ENCODE data around the gene AP4M1. TPM values are rescaled to one million over a fixed set of nuclear protein-coding genes. Genes with fewer than 3 reads are reported as not detected.
A peak's percentile ranks its signal among the peaks of the same experiment; 100 is the strongest.

Gene AP4M1
- total RNA-seq, 1 donor from 2014 or later: 22.6 TPM

GRCh38 chr7:100069991-100070390 is 31.5 kb upstream of the AP4M1 start:
- Mint-ChIP-seq H3K4me1 (peaks cover 5% of the 10 kb centered on the region), H3K27me3 (ENCODE audit: low read depth) (no peaks in the 10 kb centered on the region), H3K27ac (ENCODE audit: unreplicated experiment) (no peak overlapping the region), H3K36me3 (ENCODE audit: low read depth) (peaks cover 70% of the 10 kb centered on the region), H3K4me3 (peak overlapping the region; percentile 23), H3K9me3 (peaks cover 25% of the 10 kb centered on the region)
- TF ChIP-seq, protein P1, sequence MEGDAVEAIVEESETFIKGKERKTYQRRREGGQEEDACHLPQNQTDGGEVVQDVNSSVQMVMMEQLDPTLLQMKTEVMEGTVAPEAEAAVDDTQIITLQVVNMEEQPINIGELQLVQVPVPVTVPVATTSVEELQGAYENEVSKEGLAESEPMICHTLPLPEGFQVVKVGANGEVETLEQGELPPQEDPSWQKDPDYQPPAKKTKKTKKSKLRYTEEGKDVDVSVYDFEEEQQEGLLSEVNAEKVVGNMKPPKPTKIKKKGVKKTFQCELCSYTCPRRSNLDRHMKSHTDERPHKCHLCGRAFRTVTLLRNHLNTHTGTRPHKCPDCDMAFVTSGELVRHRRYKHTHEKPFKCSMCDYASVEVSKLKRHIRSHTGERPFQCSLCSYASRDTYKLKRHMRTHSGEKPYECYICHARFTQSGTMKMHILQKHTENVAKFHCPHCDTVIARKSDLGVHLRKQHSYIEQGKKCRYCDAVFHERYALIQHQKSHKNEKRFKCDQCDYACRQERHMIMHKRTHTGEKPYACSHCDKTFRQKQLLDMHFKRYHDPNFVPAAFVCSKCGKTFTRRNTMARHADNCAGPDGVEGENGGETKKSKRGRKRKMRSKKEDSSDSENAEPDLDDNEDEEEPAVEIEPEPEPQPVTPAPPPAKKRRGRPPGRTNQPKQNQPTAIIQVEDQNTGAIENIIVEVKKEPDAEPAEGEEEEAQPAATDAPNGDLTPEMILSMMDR (conservative IDR thresholded peaks at IDR 0.05): no peak
- no peak for DNase-seq (ENCODE audit: low read depth, low spot score)

GRCh38 chr7:100071018-100071723 is 30.3 kb upstream of the AP4M1 start:
- Mint-ChIP-seq H3K9me3 (peaks cover 25% of the 10 kb centered on the region), H3K27me3 (ENCODE audit: low read depth) (no peaks in the 10 kb centered on the region), H3K4me1 (no peaks in the 10 kb centered on the region), H3K36me3 (ENCODE audit: low read depth) (peaks cover 75% of the 10 kb centered on the region), H3K27ac (ENCODE audit: unreplicated experiment) (no peak overlapping the region), H3K4me3 (peak overlapping the region; percentile 22)
- TF ChIP-seq, protein P1 (conservative IDR thresholded peaks at IDR 0.05): no peak
- DNase-seq (ENCODE audit: low read depth, low spot score): no peak

- Mint-ChIP-seq H3K9me3 (peaks cover 28% of the 10 kb centered on the region), H3K27me3 (ENCODE audit: low read depth) (no peaks in the 10 kb centered on the region), H3K27ac (ENCODE audit: unreplicated experiment) (no peak overlapping the region), H3K4me1 (peaks cover 4% of the 10 kb centered on the region), H3K36me3 (ENCODE audit: low read depth) (peaks cover 83% of the 10 kb centered on the region), H3K4me3 (peak overlapping the region; percentile 8)
- TF ChIP-seq, protein P1 (conservative IDR thresholded peaks at IDR 0.05): no peak
- no peak for DNase-seq (ENCODE audit: low read depth, low spot score)
Measured at GRCh38 chr7:100072462-100072861, 29.0 kb upstream of the AP4M1 start.

DNA sequence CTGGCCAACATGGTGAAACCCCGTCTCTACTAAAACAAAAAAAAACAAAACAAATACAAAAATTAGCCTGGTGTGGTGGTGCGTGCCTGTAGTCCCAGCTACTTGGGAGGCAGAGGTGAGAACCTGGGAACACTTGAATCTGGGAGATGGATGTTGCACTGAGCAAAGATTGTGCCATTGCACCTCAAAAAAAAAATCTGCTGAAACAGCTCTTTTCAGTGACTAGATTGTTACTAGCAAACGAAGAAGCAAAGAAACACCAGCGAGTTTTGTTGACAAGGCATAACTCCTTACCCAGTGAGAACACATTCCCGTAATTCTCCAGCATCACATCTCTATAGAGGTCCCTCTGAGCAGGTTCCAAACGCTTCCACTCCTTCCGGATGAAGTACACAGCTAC is 26.6 kb upstream of the AP4M1 start:
- Mint-ChIP-seq H3K27ac (ENCODE audit: unreplicated experiment) (no peak overlapping the region), H3K9me3 (peaks cover 25% of the 10 kb centered on the region), H3K4me1 (peaks cover 18% of the 10 kb centered on the region), H3K27me3 (ENCODE audit: low read depth) (peaks cover 3% of the 10 kb centered on the region), H3K4me3 (peak overlapping the region; percentile 2), H3K36me3 (ENCODE audit: low read depth) (peaks cover 84% of the 10 kb centered on the region)
- TF ChIP-seq, protein P1 (conservative IDR thresholded peaks at IDR 0.05): no peak
- no peak for DNase-seq (ENCODE audit: low read depth, low spot score)

DNA sequence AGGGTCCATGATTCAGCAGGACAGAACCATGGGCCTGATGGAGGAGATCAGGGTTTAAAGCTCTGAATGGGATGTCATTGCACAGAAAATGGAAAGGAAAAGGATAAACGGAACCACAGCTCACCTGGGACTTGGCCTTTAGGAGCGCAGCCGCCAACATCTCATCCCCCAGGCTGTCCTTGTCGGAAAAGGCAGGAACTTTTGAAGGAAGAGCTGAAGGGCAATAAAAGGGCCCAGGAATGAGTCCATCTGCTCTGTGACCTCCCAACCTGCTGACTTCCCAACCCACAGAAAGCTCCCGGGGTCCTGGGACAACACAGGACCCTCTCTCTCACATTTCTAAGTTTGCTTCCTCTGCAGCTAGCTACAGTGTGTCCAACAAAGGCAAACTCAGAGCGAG is 26.0 kb upstream of the AP4M1 start:
- Mint-ChIP-seq H3K9me3 (peaks cover 25% of the 10 kb centered on the region), H3K4me1 (peaks cover 23% of the 10 kb centered on the region), H3K4me3 (peak overlapping the region; percentile 69), H3K36me3 (ENCODE audit: low read depth) (peaks cover 82% of the 10 kb centered on the region), H3K27ac (ENCODE audit: unreplicated experiment) (no peak overlapping the region), H3K27me3 (ENCODE audit: low read depth) (peaks cover 3% of the 10 kb centered on the region)
- TF ChIP-seq, protein P1 (conservative IDR thresholded peaks at IDR 0.05): no peak
- no peak for DNase-seq (ENCODE audit: low read depth, low spot score)
